A673 (cell line): Measurements from ENCODE around the gene WASF1.

Experiments
- EZH2 ChIP-seq: fragments of 200-600 bp; sonication (generic); IDR thresholded peaks from 2 replicates; pipeline ENCODE4 v1.6.1; 2017; ENCODE audit warnings: borderline replicate concordance, low read depth, mild to moderate bottlenecking, mixed read lengths, antibody characterized with exemption, low read length; ENCODE audit not compliant: poor library complexity, severe bottlenecking
- TF ChIP-seq, protein P1 (sequence below): fragments of 300-800, 200-600 bp; sonication (generic); conservative IDR thresholded peaks from 2 replicates; pipeline ENCODE4 v1.5.1; 2017; ENCODE audit warnings: low read depth, mild to moderate bottlenecking, antibody characterized with exemption, low read length, moderate library complexity, mixed read lengths

DNA sequence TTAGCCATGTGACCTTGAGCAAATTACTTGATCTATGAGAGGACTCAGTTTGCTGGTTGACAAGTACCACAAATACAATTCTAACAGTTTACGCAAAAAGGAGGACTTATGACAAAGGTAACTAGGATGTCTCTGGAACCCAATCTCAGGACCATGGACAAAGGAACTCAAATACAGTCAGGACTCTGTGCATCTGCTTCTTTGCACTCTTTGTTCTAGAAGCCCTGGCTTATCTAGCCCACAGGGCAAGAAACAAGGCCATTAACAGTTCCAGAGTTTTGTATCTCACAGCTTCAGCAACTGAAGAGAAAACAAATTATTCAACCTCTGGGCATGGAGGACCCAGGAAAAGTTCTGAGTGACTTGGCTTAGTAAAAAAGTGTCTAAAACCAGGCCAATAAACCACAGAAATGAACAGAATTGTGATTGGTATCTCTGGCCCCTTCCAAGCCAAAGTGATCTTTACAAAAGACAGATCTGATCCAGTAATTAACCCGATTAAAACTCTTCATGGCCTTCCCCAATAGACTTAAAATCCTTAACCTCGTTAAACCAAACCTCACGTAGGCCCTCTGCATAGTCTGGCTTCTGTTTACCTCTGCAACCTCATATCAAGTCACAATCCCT lies 5.9 kb downstream of the WASF1 start:
- TF ChIP-seq, protein P1, sequence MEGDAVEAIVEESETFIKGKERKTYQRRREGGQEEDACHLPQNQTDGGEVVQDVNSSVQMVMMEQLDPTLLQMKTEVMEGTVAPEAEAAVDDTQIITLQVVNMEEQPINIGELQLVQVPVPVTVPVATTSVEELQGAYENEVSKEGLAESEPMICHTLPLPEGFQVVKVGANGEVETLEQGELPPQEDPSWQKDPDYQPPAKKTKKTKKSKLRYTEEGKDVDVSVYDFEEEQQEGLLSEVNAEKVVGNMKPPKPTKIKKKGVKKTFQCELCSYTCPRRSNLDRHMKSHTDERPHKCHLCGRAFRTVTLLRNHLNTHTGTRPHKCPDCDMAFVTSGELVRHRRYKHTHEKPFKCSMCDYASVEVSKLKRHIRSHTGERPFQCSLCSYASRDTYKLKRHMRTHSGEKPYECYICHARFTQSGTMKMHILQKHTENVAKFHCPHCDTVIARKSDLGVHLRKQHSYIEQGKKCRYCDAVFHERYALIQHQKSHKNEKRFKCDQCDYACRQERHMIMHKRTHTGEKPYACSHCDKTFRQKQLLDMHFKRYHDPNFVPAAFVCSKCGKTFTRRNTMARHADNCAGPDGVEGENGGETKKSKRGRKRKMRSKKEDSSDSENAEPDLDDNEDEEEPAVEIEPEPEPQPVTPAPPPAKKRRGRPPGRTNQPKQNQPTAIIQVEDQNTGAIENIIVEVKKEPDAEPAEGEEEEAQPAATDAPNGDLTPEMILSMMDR = no peak
- no peak for TF ChIP-seq EZH2
